H1 (cell line): ENCODE measurements around the gene WFDC8.
"Not testable (repeated sequence)": the region's sequence is repeated elsewhere in the genome, so short reads cannot be mapped to it uniquely, and the experiment has no call there.

Experiments
- ATF3 ChIP-seq: IDR thresholded peaks from 2 replicates; pipeline ENCODE4 v1.6.1; 2011; ENCODE audit warnings: low read depth, mild to moderate bottlenecking, low read length; ENCODE audit not compliant: insufficient read depth
- CTCF ChIP-seq, 3 experiments: IDR thresholded peaks; 1 replicate in 2 of 3; 2 replicates in 1 of 3; pipeline versions ENCODE4 v1.5.1 to v1.6.1; 2011; ENCODE audit warnings: low read length in 3 of 3, mild to moderate bottlenecking in 3 of 3, inconsistent platforms in 2 of 3, low read depth in 1 of 3, moderate library complexity in 1 of 3; ENCODE audit not compliant: insufficient read depth in 1 of 3; ENCODE audit errors: control extremely low read depth in 1 of 3
- EZH2 ChIP-seq: fragments of 200-600 bp; sonication (generic); IDR thresholded peaks from 2 replicates; pipeline ENCODE4 v1.7.1; 2012; ENCODE audit warnings: low read depth, mild to moderate bottlenecking, moderate library complexity, low read length, inconsistent platforms; ENCODE audit not compliant: severe bottlenecking
- JUN ChIP-seq: IDR thresholded peaks from 2 replicates; pipeline ENCODE4 v1.6.1; 2011; ENCODE audit warnings: low read depth, mild to moderate bottlenecking, improper control_type of control experiment, low read length
- KDM5A ChIP-seq: fragments of 200-600 bp; IDR thresholded peaks from 2 replicates; pipeline ENCODE4 v1.7.1; 2012; ENCODE audit warnings: mild to moderate bottlenecking, low read length, inconsistent platforms, mixed read lengths
- RBBP5 ChIP-seq: IDR thresholded peaks from 2 replicates; pipeline ENCODE4 v1.7.1; 2012; ENCODE audit warnings: low read depth, mild to moderate bottlenecking, inconsistent platforms, low read length, moderate library complexity, borderline replicate concordance
- TAF7 ChIP-seq: optimal IDR thresholded peaks from 2 replicates; pipeline ENCODE3; 2011; ENCODE audit warnings: low read depth, mild to moderate bottlenecking, inconsistent platforms, low read length, moderate library complexity, borderline replicate concordance

GRCh38 chr20:45585986-45586385 is 6.9 kb upstream of the WFDC8 start:
- not testable (repeated sequence) for TF ChIP-seq EZH2; CTCF (IDR thresholded peaks at IDR 0.05; ENCODE audit: control extremely low read depth in 1 of 3, insufficient read depth in 1 of 3, low read depth in 1 of 3, low read length in 3 of 3); KDM5A; TAF7; RBBP5; JUN; ATF3
